Measurements from ENCODE around the gene CARNS1. TPM values are rescaled to one million over a fixed set of nuclear protein-coding genes. Genes with fewer than 3 reads are reported as not detected.

The CARNS1 gene
- total and polyA plus RNA-seq, 9 of the 15 experiments (the other 6 are each of a cell fraction or from before 2014, with no cell fraction given): 0.01 to 0.18 (median 0.06) TPM; not detected in 3

DNA sequence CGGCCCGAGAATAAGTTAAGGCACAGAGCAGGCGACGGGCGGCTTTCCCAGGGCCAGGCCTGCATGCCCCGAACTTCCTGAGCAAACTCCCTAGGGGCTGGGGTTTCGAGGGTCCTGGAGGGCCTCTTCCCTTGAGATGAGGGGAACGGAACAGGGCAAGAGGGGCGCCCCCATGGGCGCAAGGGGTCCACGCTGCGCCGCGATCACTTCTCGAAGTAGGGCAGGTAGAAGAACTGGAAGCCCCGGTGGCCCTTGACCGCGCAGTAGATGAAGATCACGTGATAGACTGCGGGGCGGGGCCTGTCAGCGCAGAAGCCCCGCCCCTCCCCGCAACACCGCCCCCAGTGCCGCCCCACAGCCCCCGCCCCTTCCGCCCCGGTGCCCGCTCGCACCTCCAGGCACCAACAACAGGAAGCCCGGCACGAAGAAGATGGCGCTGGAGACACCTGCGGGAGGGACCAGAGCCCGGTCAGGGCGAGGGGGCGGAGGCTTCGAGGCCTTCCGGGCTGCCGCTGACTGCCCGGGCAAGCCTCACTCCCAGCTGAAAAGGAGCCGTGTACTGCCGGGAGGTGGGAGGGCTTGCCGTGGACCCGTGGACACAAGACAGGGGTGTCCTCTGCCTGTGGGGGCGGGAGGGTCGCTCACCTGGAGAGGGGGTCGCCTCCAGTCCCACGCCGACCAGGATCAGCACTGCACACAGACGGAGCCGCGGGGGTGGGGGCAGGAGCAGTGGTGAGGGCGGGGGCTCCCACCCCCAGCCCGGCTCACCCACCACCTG lies 49.1 kb downstream of the CARNS1 start (continued):
- no peak; a peak in 3 of 4 replicates for TF ChIP-seq MNT (conservative IDR thresholded peaks at IDR 0.05)
- TF ChIP-seq ZBTB2 (IDR thresholded peaks at IDR 0.05): no peak
- no peak for TF ChIP-seq TAF15 (IDR thresholded peaks at IDR 0.05; ENCODE audit: low read depth, low read length)
- TF ChIP-seq ZNF407 (IDR thresholded peaks at IDR 0.05; ENCODE audit: low read depth): no peak
- no peak for TF ChIP-seq MCM2 (IDR thresholded peaks at IDR 0.05; ENCODE audit: low read depth)
- no peak for TF ChIP-seq CTBP1 (IDR thresholded peaks at IDR 0.05; ENCODE audit: borderline replicate concordance)
- no peak for TF ChIP-seq ZBTB49 (CRISPR knock-in tag; IDR thresholded peaks at IDR 0.05; ENCODE audit: borderline replicate concordance)
- TF ChIP-seq PATZ1 (CRISPR knock-in tag; IDR thresholded peaks at IDR 0.05; ENCODE audit: borderline replicate concordance): no peak
- TF ChIP-seq ZNF134 (CRISPR knock-in tag; conservative IDR thresholded peaks at IDR 0.05): no peak
- no peak for TF ChIP-seq ZNF561 (CRISPR knock-in tag; conservative IDR thresholded peaks at IDR 0.05)

All from K562 (cell line).